Measurements from ENCODE around the gene OR13C3. TPM values are rescaled to one million over a fixed set of nuclear protein-coding genes. Genes with fewer than 3 reads are reported as not detected.
"Not testable (repeated sequence)": the region's sequence is repeated elsewhere in the genome, so short reads cannot be mapped to it uniquely, and the experiment has no call there.

The OR13C3 gene
- total RNA-seq, 2 experiments from 2014 or later: not detected

GRCh38 chr9:104527109-104527508 is 9.5 kb downstream of the OR13C3 start, which contains the start of gene OR13C4:
OR13C4 (minus strand) TSS chr9:104527209; CDS start chr9:104527209, 0 bp downstream.
- Mint-ChIP-seq H3K27ac (no peak within 1 kb of the TSS), H3K9me3 (ENCODE audit: low read depth) (peaks cover 5% of the 10 kb centered on the region), H3K4me3 (no peak within 1 kb of the TSS), H3K36me3 (ENCODE audit: low read depth) (no peaks in the 10 kb centered on the region), H3K27me3 (peaks cover 2% of the 10 kb centered on the region), H3K4me1 (no peaks in the 10 kb centered on the region)
- ATAC-seq (no peak), DNase-seq (no peak)
- ChIA-PET CTCF (interaction anchor here (0.8 kb wide), 1 partner anchor 9 kb away, joined by 3 read pairs; no protein-coding TSS in a partner anchor), POLR2A (no interaction called here)
- intact Hi-C loops (cut with DNase I, micrococcal nuclease): loop anchor here in 1 of 2 experiments (5.0 kb wide), 1 partner anchor 50 kb away; no protein-coding TSS in a partner anchor

- DNase-seq; CTCF ChIA-PET; intact Hi-C loops (cut with DNase I, micrococcal nuclease); H3K4me1 Mint-ChIP-seq; H3K4me3 Mint-ChIP-seq; POLR2A ChIA-PET; H3K27me3 Mint-ChIP-seq; H3K36me3 Mint-ChIP-seq (ENCODE audit: low read depth); H3K27ac Mint-ChIP-seq; H3K9me3 Mint-ChIP-seq (ENCODE audit: low read depth); ATAC-seq: not testable (repeated sequence)
These were observed 16.4 kb downstream of the OR13C3 start for GRCh38 chr9:104520241-104520640.

GRCh38 chr9:104514901-104515300 is 21.8 kb downstream of the OR13C3 start:
- Mint-ChIP-seq H3K27me3 (no peaks in the 10 kb centered on the region), H3K4me1 (no peaks in the 10 kb centered on the region), H3K4me3 (no peak overlapping the region), H3K36me3 (ENCODE audit: low read depth) (no peaks in the 10 kb centered on the region), H3K9me3 (ENCODE audit: low read depth) (no peaks in the 10 kb centered on the region), H3K27ac (no peak overlapping the region)
- ChIA-PET POLR2A (no interaction called here), CTCF (no interaction called here)
- DNase-seq: no peak
- ATAC-seq: no peak
- intact Hi-C loops (cut with DNase I, micrococcal nuclease): no loop called here

- ATAC-seq: no peak
- H3K36me3 Mint-ChIP-seq (ENCODE audit: low read depth): no peaks in the 10 kb centered on the region
- CTCF ChIA-PET: interaction anchor here (0.6 to 1.3 kb wide), 2 partner anchors 20 to 759 kb away, joined by 3 read pairs; no protein-coding TSS in a partner anchor
- H3K4me3 Mint-ChIP-seq: no peak overlapping the region
- peaks cover 3% of the 10 kb centered on the region for H3K9me3 Mint-ChIP-seq (ENCODE audit: low read depth)
- no peak overlapping the region for H3K27ac Mint-ChIP-seq
- POLR2A ChIA-PET: no interaction called here
- H3K4me1 Mint-ChIP-seq: no peaks in the 10 kb centered on the region
- H3K27me3 Mint-ChIP-seq: no peaks in the 10 kb centered on the region
- no peak for DNase-seq
- intact Hi-C loops (cut with DNase I, micrococcal nuclease): no loop called here
These were observed 30.1 kb downstream of the OR13C3 start for GRCh38 chr9:104506565-104506964.

- no peaks in the 10 kb centered on the region for H3K4me1 Mint-ChIP-seq
- ChIA-PET POLR2A (no interaction called here), CTCF (no interaction called here)
- H3K27me3 Mint-ChIP-seq: no peaks in the 10 kb centered on the region
- intact Hi-C loops (cut with DNase I, micrococcal nuclease): no loop called here
- H3K27ac Mint-ChIP-seq: no peak within 1 kb of the TSS
- peaks cover 3% of the 10 kb centered on the region for H3K9me3 Mint-ChIP-seq (ENCODE audit: low read depth)
- ATAC-seq (no peak), DNase-seq (no peak)
- no peak within 1 kb of the TSS for H3K4me3 Mint-ChIP-seq
- no peaks in the 10 kb centered on the region for H3K36me3 Mint-ChIP-seq (ENCODE audit: low read depth)
These were observed 32.7 kb downstream of the OR13C3 start, which contains the start of gene OR13F1 for GRCh38 chr9:104503963-104504362. OR13F1 (plus strand) TSS chr9:104504263; CDS start chr9:104504263, 0 bp downstream.

GRCh38 chr9:104503440-104503839 is 33.2 kb downstream of the OR13C3 start:
- DNase-seq (no peak), ATAC-seq (no peak)
- Mint-ChIP-seq H3K9me3 (ENCODE audit: low read depth) (peaks cover 3% of the 10 kb centered on the region), H3K4me3 (no peak overlapping the region), H3K4me1 (no peaks in the 10 kb centered on the region), H3K27ac (no peak overlapping the region), H3K36me3 (ENCODE audit: low read depth) (no peaks in the 10 kb centered on the region), H3K27me3 (no peaks in the 10 kb centered on the region)
- ChIA-PET POLR2A (no interaction called here), CTCF (no interaction called here)
- intact Hi-C loops (cut with DNase I, micrococcal nuclease): no loop called here

- no peak for DNase-seq
- Mint-ChIP-seq H3K27ac (no peak overlapping the region), H3K4me1 (no peaks in the 10 kb centered on the region), H3K9me3 (ENCODE audit: low read depth) (peaks cover 3% of the 10 kb centered on the region), H3K36me3 (ENCODE audit: low read depth) (peaks cover 1% of the 10 kb centered on the region), H3K27me3 (no peaks in the 10 kb centered on the region), H3K4me3 (no peak overlapping the region)
- ATAC-seq: no peak
- ChIA-PET POLR2A (no interaction called here), CTCF (interaction anchor here (0.7 kb wide), 1 partner anchor 963 kb away, joined by 3 read pairs; no protein-coding TSS in a partner anchor)
- intact Hi-C loops (cut with DNase I, micrococcal nuclease): loop anchor here in 1 of 2 experiments (10.0 kb wide), 1 partner anchor 160 kb away; no protein-coding TSS in a partner anchor
These were observed 41.8 kb downstream of the OR13C3 start for GRCh38 chr9:104494808-104495207.

Other genes starting within 250 kb of the OR13C3 start
- gene OR13F1, start 32.6 kb downstream of the OR13C3 start, total RNA-seq: not detected
- not detected for gene OR13C4, start 9.6 kb downstream of the OR13C3 start, total RNA-seq
- gene OR13C8, start 32.3 kb upstream of the OR13C3 start, total RNA-seq: not detected
- not detected for gene OR13C5, start 62.6 kb upstream of the OR13C3 start, total RNA-seq
- gene OR13C2, start 68.8 kb upstream of the OR13C3 start, total RNA-seq: not detected
- not detected for gene OR13C9, start 81.3 kb upstream of the OR13C3 start, total RNA-seq
- gene OR13D1, start 157.7 kb upstream of the OR13C3 start, total RNA-seq: not detected
- 10 to 100 TPM in 1 of 2 experiments, 1 to 10 TPM in 1; 7.2 to 11.7 TPM for gene NIPSNAP3A, start 210.8 kb upstream of the OR13C3 start, total RNA-seq
- gene NIPSNAP3B, start 227.3 kb upstream of the OR13C3 start, total RNA-seq: under 1 TPM; 0.85 to 0.90 TPM

All from activated CD4-positive, alpha-beta T cell treated with anti-CD3 and anti-CD28 coated beads for 36 hours (primary cell).